Endothelial cell of umbilical vein (primary cell): Measurements from ENCODE around the gene CRY1. TPM values are rescaled to one million over a fixed set of nuclear protein-coding genes. Genes with fewer than 3 reads are reported as not detected.

Experiments used
- BruUV-seq: library from RNA; stranded (reverse); fragments of 400-500 nt; replicated peaks from 2 replicates; lab custom pipeline; 2021; lab: Mats Ljungman, UMichigan
- CTCF ChIA-PET: fragments of 300-600, 350-600 bp; sonication (Branson Sonifier 250); formaldehyde crosslinking; loops from one replicate; lab custom pipeline; 2021; ENCODE audit warnings: antibody characterized with exemption, inconsistent platforms; lab: Charles Lee
- POLR2A ChIA-PET: fragments of 300-600, 350-600 bp; sonication (Branson Sonifier 250); formaldehyde crosslinking; loops from one replicate; lab custom pipeline; 2021; ENCODE audit warnings: antibody characterized with exemption, inconsistent platforms; lab: Charles Lee
- DNase-seq: peaks from one replicate; pipeline ENCODE4 v3.0.0-alpha.2; 2011; ENCODE audit warnings: low read depth, low spot score
- FAIRE-seq: peaks from 2 replicates; lab custom pipeline; 2011; peaks lifted over from hg19 to GRCh38; lab: Jason Lieb, UNC
- H2AFZ ChIP-seq: 2 replicates; pipeline ENCODE4 v1.6.0; 2012; ENCODE audit warnings: low read depth, low read length, control low read depth, inconsistent platforms
- H3K27ac ChIP-seq: 2 replicates; pipeline ENCODE4 v1.5.1; 2011; ENCODE audit warnings: low read depth, mild to moderate bottlenecking, control low read depth, low read length, moderate library complexity; ENCODE audit not compliant: insufficient read depth
- H3K27me3 ChIP-seq, 2 experiments: 2 replicates each; pipeline versions ENCODE4 v1.6.0 to v1.6.1; 2011; ENCODE audit warnings: low read length in 2 of 2, mixed read lengths in 1 of 2; ENCODE audit not compliant: control insufficient read depth in 2 of 2, insufficient read depth in 2 of 2
- H3K36me3 ChIP-seq, 2 experiments: 2 replicates in 1 of 2; 3 replicates in 1 of 2; pipeline ENCODE4 v1.5.1; 2011; ENCODE audit warnings: low read length in 2 of 2, mild to moderate bottlenecking in 1 of 2, moderate library complexity in 1 of 2; ENCODE audit not compliant: control insufficient read depth in 2 of 2, insufficient read depth in 2 of 2; ENCODE audit errors: extremely low read depth in 1 of 2
- H3K4me1 ChIP-seq: 3 replicates; pipeline ENCODE4 v1.5.1; 2011; ENCODE audit warnings: mild to moderate bottlenecking, low read length; ENCODE audit not compliant: control insufficient read depth, insufficient read depth; ENCODE audit errors: extremely low read depth
- H3K4me2 ChIP-seq: 2 replicates; pipeline ENCODE4 v1.6.1; 2011; ENCODE audit warnings: low read length, control low read depth, mixed read lengths; ENCODE audit not compliant: insufficient read depth
- H3K4me3 ChIP-seq, 3 experiments: fragments of 200-600 bp in 1 of 3; sonication (generic), shearing (Covaris generic) in 1 of 3; replicated peaks in 1 of 3; 2 replicates each; pipeline ENCODE4 v1.5.1; 2011 to 2016; ENCODE audit warnings: control low read depth in 3 of 3, low read length in 3 of 3, mild to moderate bottlenecking in 2 of 3, inconsistent platforms in 1 of 3, low read depth in 1 of 3, moderate library complexity in 1 of 3; ENCODE audit not compliant: insufficient read depth in 1 of 3
- H3K79me2 ChIP-seq: 2 replicates; pipeline ENCODE4 v1.6.0; 2012; ENCODE audit warnings: low read length, inconsistent platforms; ENCODE audit not compliant: control insufficient read depth, insufficient read depth
- H3K9ac ChIP-seq: replicated peaks from 2 replicates; pipeline ENCODE3; 2011; ENCODE audit warnings: low read length, control low read depth; ENCODE audit not compliant: insufficient read depth; ENCODE audit errors: extremely low read depth
- H3K9me1 ChIP-seq: replicated peaks from 3 replicates; pipeline ENCODE4 v1.6.0; 2011; ENCODE audit warnings: mild to moderate bottlenecking, low read length; ENCODE audit not compliant: control insufficient read depth, insufficient read depth; ENCODE audit errors: extremely low read depth
- H3K9me3 ChIP-seq: replicated peaks from 2 replicates; pipeline ENCODE4 v1.5.1; 2012; ENCODE audit warnings: low read length, inconsistent platforms; ENCODE audit not compliant: control insufficient read depth, insufficient read depth
- H4K20me1 ChIP-seq: replicated peaks from 2 replicates; pipeline ENCODE3; 2011; ENCODE audit warnings: mild to moderate bottlenecking, low read length; ENCODE audit not compliant: control insufficient read depth, insufficient read depth; ENCODE audit errors: extremely low read depth
- EZH2 ChIP-seq: IDR thresholded peaks from 2 replicates; pipeline ENCODE4 v1.6.1; 2012; ENCODE audit warnings: borderline replicate concordance, low read depth, mild to moderate bottlenecking, moderate library complexity, low read length, inconsistent platforms; ENCODE audit not compliant: severe bottlenecking
- FOS ChIP-seq: IDR thresholded peaks from 2 replicates; pipeline ENCODE4 v1.6.1; 2011; ENCODE audit warnings: mild to moderate bottlenecking, low read length, moderate library complexity, borderline replicate concordance; ENCODE audit not compliant: insufficient read depth
- GATA2 ChIP-seq: IDR thresholded peaks from 2 replicates; pipeline ENCODE4 v1.7.0; 2011; ENCODE audit warnings: low read depth, mild to moderate bottlenecking, moderate library complexity, mixed read lengths, low read length; ENCODE audit not compliant: insufficient read length, insufficient read depth
- JUN ChIP-seq: IDR thresholded peaks from 2 replicates; pipeline ENCODE4 v1.6.1; 2011; ENCODE audit warnings: borderline replicate concordance, low read depth; ENCODE audit not compliant: insufficient read length, insufficient read depth
- MYC ChIP-seq: IDR thresholded peaks from one replicate; pipeline ENCODE4 v1.6.1; 2011; ENCODE audit warnings: mild to moderate bottlenecking, low read depth, low read length
- POLR2A ChIP-seq: IDR thresholded peaks from 2 replicates; pipeline ENCODE4 v1.6.1; 2012; ENCODE audit warnings: low read depth, mild to moderate bottlenecking, control low read depth, low read length
- POLR2AphosphoS5 ChIP-seq: IDR thresholded peaks from 2 replicates; pipeline ENCODE4 v1.6.1; 2012; ENCODE audit warnings: low read depth, mild to moderate bottlenecking, control low read depth, low read length, moderate library complexity; ENCODE audit not compliant: insufficient read depth
- dilution Hi-C: fragments of 300-500 bp; cut with MboI; formaldehyde crosslinking; loops from one replicate; pipeline ENCODE4 v1.15.0; 2019; ENCODE audit warnings: low sequenced_read_pairs; ENCODE audit not compliant: extremely low pct_ligation_motif_present
- intact Hi-C: fragments of 100-400 bp; cut with micrococcal nuclease; formaldehyde crosslinking; loops from one replicate; pipeline ENCODE4 v1.10.0; 2022
- polyA plus RNA-seq, 4 experiments: library from polyadenylated mRNA; depleted of rRNA in 3 of 4; stranded (reverse) in 3 of 4; unstranded in 1 of 4; fragments of >200 nt; gene quantifications; 2 replicates each; pipeline versions ENCODE4 v1.2.1 to v1.2.3, GENCODE V29; 2011 to 2012; ENCODE audit warnings: missing spikeins in 1 of 4
- total RNA-seq: library from RNA; stranded (reverse); gene quantifications from 2 replicates; pipeline ENCODE4 v1.2.3, GENCODE V29; 2021
- TF ChIP-seq, protein P1 (sequence below): IDR thresholded peaks from 2 replicates; pipeline ENCODE4 v1.6.1; 2011; ENCODE audit not compliant: insufficient read depth, insufficient read length
- TF ChIP-seq, protein P2 (sequence below), 2 donors: IDR thresholded peaks; 1 replicate in 1 of 2; 2 replicates in 1 of 2; pipeline ENCODE4 v1.5.1; 2011; ENCODE audit warnings: low read length in 2 of 2, mild to moderate bottlenecking in 2 of 2, moderate library complexity in 2 of 2, control low read depth in 1 of 2, inconsistent platforms in 1 of 2, low read depth in 1 of 2; ENCODE audit not compliant: insufficient read depth in 1 of 2; ENCODE audit errors: extremely low read depth in 1 of 2

CRY1 gene
- total and polyA plus RNA-seq, 2 donors (not counting 3 experiments of a cell fraction or from before 2014, with no cell fraction given): 11.4 to 21.0 TPM

DNA sequence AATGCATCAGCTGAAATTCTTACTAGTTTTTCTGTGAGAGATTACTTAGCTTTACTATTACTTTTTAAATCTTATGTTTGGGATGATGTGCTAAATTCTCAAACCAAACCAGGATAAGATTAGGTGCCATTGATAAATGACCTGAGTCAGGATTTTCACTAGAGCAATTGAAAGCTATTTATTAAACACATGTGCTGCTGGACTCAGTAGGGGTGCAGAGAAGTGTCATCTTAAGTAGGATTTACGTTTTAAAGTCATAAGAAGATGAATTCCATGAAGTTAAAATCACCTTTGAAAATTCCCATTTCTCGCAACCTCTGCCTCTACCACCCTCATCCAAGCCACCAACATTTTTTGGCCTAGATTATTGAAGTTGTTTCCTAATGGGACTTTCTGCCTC, 128.8 kb downstream of the CRY1 start:
- peaks cover 0 to 34% of the 10 kb centered on the region in 2 experiments for H3K36me3 ChIP-seq
- ChIA-PET POLR2A (no interaction called here), CTCF (no interaction called here)
- H3K4me2 ChIP-seq: no peak overlapping the region
- peaks cover 63% of the 10 kb centered on the region for H3K79me2 ChIP-seq
- no peaks in the 10 kb centered on the region for H3K4me1 ChIP-seq
- no TSS peak for BruUV-seq
- H3K9ac ChIP-seq: no peak overlapping the region
- peaks cover 24% of the 10 kb centered on the region for H4K20me1 ChIP-seq
- no peak for DNase-seq
- FAIRE-seq: no peak
- dilution Hi-C loops (no loop called here), intact Hi-C loops (no loop called here)
- H3K9me3 ChIP-seq: no peaks in the 10 kb centered on the region
- TF ChIP-seq GATA2: no peak
- no peak for TF ChIP-seq FOS
- TF ChIP-seq JUN: no peak
- no peak for TF ChIP-seq EZH2
- TF ChIP-seq POLR2A: no peak
- TF ChIP-seq MYC: no peak
- TF ChIP-seq POLR2AphosphoS5: no peak
- TF ChIP-seq, protein P1, sequence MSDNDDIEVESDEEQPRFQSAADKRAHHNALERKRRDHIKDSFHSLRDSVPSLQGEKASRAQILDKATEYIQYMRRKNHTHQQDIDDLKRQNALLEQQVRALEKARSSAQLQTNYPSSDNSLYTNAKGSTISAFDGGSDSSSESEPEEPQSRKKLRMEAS: no peak
- TF ChIP-seq, protein P2, sequence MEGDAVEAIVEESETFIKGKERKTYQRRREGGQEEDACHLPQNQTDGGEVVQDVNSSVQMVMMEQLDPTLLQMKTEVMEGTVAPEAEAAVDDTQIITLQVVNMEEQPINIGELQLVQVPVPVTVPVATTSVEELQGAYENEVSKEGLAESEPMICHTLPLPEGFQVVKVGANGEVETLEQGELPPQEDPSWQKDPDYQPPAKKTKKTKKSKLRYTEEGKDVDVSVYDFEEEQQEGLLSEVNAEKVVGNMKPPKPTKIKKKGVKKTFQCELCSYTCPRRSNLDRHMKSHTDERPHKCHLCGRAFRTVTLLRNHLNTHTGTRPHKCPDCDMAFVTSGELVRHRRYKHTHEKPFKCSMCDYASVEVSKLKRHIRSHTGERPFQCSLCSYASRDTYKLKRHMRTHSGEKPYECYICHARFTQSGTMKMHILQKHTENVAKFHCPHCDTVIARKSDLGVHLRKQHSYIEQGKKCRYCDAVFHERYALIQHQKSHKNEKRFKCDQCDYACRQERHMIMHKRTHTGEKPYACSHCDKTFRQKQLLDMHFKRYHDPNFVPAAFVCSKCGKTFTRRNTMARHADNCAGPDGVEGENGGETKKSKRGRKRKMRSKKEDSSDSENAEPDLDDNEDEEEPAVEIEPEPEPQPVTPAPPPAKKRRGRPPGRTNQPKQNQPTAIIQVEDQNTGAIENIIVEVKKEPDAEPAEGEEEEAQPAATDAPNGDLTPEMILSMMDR (IDR thresholded peaks at IDR 0.05; ENCODE audit: extremely low read depth in 1 of 2, insufficient read depth in 1 of 2, low read depth in 1 of 2, low read length in 2 of 2): no peak
- no peak overlapping the region for H3K27ac ChIP-seq
- H3K9me1 ChIP-seq: no peaks in the 10 kb centered on the region
- no peak overlapping the region for H3K4me3 ChIP-seq
- H2AFZ ChIP-seq: no peak overlapping the region
- no peaks in the 10 kb centered on the region for H3K27me3 ChIP-seq
